Liver (tissue), 9 donors: ENCODE data around the gene EWSR1. TPM values are rescaled to one million over a fixed set of nuclear protein-coding genes. Genes with fewer than 3 reads are reported as not detected.

Source experiments
- DNase-seq: peaks from one replicate; pipeline ENCODE4 v3.0.0-alpha.2; 2017; ENCODE audit warnings: low spot score
- H3K27ac ChIP-seq, 2 donors: one replicate each; pipeline ENCODE4 v1.7.0; 2013; ENCODE audit warnings: inconsistent platforms in 2 of 2, low read length in 2 of 2, control low read depth in 1 of 2, low read depth in 1 of 2, mild to moderate bottlenecking in 1 of 2
- H3K27me3 ChIP-seq, 4 donors: one replicate each; pipeline versions ENCODE4 v1.6.1 to v1.7.0; 2013; ENCODE audit warnings: low read length in 3 of 4, inconsistent platforms in 1 of 4, mild to moderate bottlenecking in 1 of 4, moderate library complexity in 1 of 4; ENCODE audit not compliant: control insufficient read depth in 4 of 4, insufficient read depth in 4 of 4
- H3K36me3 ChIP-seq, 4 donors: one replicate each; pipeline versions ENCODE4 v1.6.1 to v1.7.0; 2013; ENCODE audit warnings: low read length in 3 of 4, mild to moderate bottlenecking in 3 of 4, low read depth in 1 of 4, moderate library complexity in 1 of 4; ENCODE audit not compliant: control insufficient read depth in 4 of 4, insufficient read depth in 3 of 4
- H3K4me1 ChIP-seq, 4 donors: one replicate each; pipeline versions ENCODE4 v1.6.1 to v1.7.0; 2013; ENCODE audit warnings: low read length in 3 of 4, mild to moderate bottlenecking in 3 of 4, moderate library complexity in 1 of 4; ENCODE audit not compliant: control insufficient read depth in 4 of 4, insufficient read depth in 4 of 4
- H3K4me3 ChIP-seq, 3 donors: one replicate each; pipeline versions ENCODE4 v1.6.1 to v1.7.0; 2013; ENCODE audit warnings: low read length in 3 of 3, control low read depth in 1 of 3, low read depth in 1 of 3, mild to moderate bottlenecking in 1 of 3
- H3K9ac ChIP-seq, 2 donors: one replicate each; pipeline ENCODE4 v1.7.0; 2013; ENCODE audit warnings: low read length in 2 of 2, mild to moderate bottlenecking in 2 of 2, moderate library complexity in 2 of 2, control low read depth in 1 of 2, low read depth in 1 of 2
- H3K9me3 ChIP-seq, 4 donors: one replicate each; pipeline versions ENCODE4 v1.6.1 to v1.7.0; 2013; ENCODE audit warnings: low read length in 3 of 4; ENCODE audit not compliant: control insufficient read depth in 4 of 4
- CTCF ChIP-seq: fragments of 150-350 bp; IDR thresholded peaks from 2 replicates; pipeline ENCODE4 v1.5.1; 2017; ENCODE audit warnings: improper control_type of control experiment, low read depth, low read length; ENCODE audit not compliant: missing input control
- FOXA1 ChIP-seq: IDR thresholded peaks from 2 replicates; pipeline ENCODE4 v1.6.1; 2016; ENCODE audit warnings: antibody characterized with exemption
- FOXA2 ChIP-seq: IDR thresholded peaks from 2 replicates; pipeline ENCODE4 v1.6.1; 2016; ENCODE audit warnings: antibody characterized with exemption
- GABPA ChIP-seq, 2 donors: IDR thresholded peaks in 1 of 2; conservative IDR thresholded peaks in 1 of 2; 2 replicates each; pipeline ENCODE4 v1.6.1; 2016; ENCODE audit warnings: antibody characterized with exemption in 2 of 2, mild to moderate bottlenecking in 1 of 2, moderate library complexity in 1 of 2
- HNF4A ChIP-seq, 2 donors: conservative IDR thresholded peaks; 2 replicates each; pipeline ENCODE4 v1.6.1; 2016; ENCODE audit warnings: antibody characterized with exemption in 2 of 2, mild to moderate bottlenecking in 2 of 2
- HNF4G ChIP-seq: IDR thresholded peaks from 2 replicates; pipeline ENCODE4 v1.6.1; 2016; ENCODE audit warnings: antibody characterized with exemption
- RAD21 ChIP-seq, 2 donors: IDR thresholded peaks; 2 replicates each; pipeline ENCODE4 v1.6.1; 2016; ENCODE audit warnings: antibody characterized with exemption in 2 of 2, mild to moderate bottlenecking in 2 of 2
- REST ChIP-seq: IDR thresholded peaks from 2 replicates; pipeline ENCODE4 v1.6.1; 2016; ENCODE audit warnings: antibody characterized with exemption, mild to moderate bottlenecking
- RXRA ChIP-seq, 2 donors: IDR thresholded peaks; 2 replicates each; pipeline ENCODE4 v1.6.1; 2017 to 2018; ENCODE audit warnings: antibody characterized with exemption in 2 of 2, mild to moderate bottlenecking in 1 of 2
- SP1 ChIP-seq: IDR thresholded peaks from 2 replicates; pipeline ENCODE4 v1.6.1; 2018; ENCODE audit warnings: antibody characterized with exemption, mild to moderate bottlenecking
- TAF1 ChIP-seq: conservative IDR thresholded peaks from 2 replicates; pipeline ENCODE4 v1.6.1; 2016; ENCODE audit warnings: antibody characterized with exemption, mild to moderate bottlenecking
- YY1 ChIP-seq: IDR thresholded peaks from 2 replicates; pipeline ENCODE4 v1.6.1; 2016; ENCODE audit warnings: antibody characterized with exemption, mild to moderate bottlenecking
- WGBS: extraction: QIAGEN DNeasy Blood & Tissue Kit; methylation state at CpG from one replicate; pipeline ENCODE4 v1.1.7; 2013; 5-methylcytosine and 5-hydroxymethylcytosine counted together
- polyA plus RNA-seq, 2 donors: library from polyadenylated mRNA; stranded (reverse) in 1 of 2; unstranded in 1 of 2; fragments of 200-250 nt in 1 of 2; fragments of >200 nt in 1 of 2; fragmentation: Nextera tagmentation in 1 of 2; extraction: Ambion mirVana in 1 of 2; gene quantifications; one replicate each; pipeline versions ENCODE4 v1.2.1 to v1.2.3, GENCODE V29; 2013 to 2015
- total RNA-seq, 2 donors: library from RNA; depleted of rRNA; stranded (reverse); fragments of >200 nt; gene quantifications; one replicate each; pipeline ENCODE4 v1.2.3, GENCODE V29; 2014
- donor health status: healthy.
- donor health status: healthy.
- donor health status: healthy.
- donor health status: healthy.
- donor health status: healthy.

Gene EWSR1
- total and polyA plus RNA-seq, 4 donors: 64.8 to 134 (median 78.3) TPM

GRCh38 chr22:29226351-29226981 lies 41.6 kb upstream of the EWSR1 start:
- H3K4me1 ChIP-seq: no peaks in the 10 kb centered on the region
- TF ChIP-seq RAD21 (IDR thresholded peaks at IDR 0.05) (no peak), GABPA (IDR thresholded peaks at IDR 0.05 in 1 of 2, conservative IDR thresholded peaks at IDR 0.05 in 1 of 2) (no peak), HNF4G (no peak), TAF1 (no peak), REST (no peak), FOXA1 (no peak)
- H3K9me3 ChIP-seq: no peaks in the 10 kb centered on the region
- no peak overlapping the region for H3K9ac ChIP-seq
- H3K27ac ChIP-seq: peak overlapping the region in 1 of 2 donors; percentile 48
- 92% methylated on average over 11 of the region's 11 CpGs for WGBS
- DNase-seq: no peak
- no peak overlapping the region for H3K4me3 ChIP-seq
- no peaks in the 10 kb centered on the region for H3K36me3 ChIP-seq
- no peaks in the 10 kb centered on the region for H3K27me3 ChIP-seq

DNA sequence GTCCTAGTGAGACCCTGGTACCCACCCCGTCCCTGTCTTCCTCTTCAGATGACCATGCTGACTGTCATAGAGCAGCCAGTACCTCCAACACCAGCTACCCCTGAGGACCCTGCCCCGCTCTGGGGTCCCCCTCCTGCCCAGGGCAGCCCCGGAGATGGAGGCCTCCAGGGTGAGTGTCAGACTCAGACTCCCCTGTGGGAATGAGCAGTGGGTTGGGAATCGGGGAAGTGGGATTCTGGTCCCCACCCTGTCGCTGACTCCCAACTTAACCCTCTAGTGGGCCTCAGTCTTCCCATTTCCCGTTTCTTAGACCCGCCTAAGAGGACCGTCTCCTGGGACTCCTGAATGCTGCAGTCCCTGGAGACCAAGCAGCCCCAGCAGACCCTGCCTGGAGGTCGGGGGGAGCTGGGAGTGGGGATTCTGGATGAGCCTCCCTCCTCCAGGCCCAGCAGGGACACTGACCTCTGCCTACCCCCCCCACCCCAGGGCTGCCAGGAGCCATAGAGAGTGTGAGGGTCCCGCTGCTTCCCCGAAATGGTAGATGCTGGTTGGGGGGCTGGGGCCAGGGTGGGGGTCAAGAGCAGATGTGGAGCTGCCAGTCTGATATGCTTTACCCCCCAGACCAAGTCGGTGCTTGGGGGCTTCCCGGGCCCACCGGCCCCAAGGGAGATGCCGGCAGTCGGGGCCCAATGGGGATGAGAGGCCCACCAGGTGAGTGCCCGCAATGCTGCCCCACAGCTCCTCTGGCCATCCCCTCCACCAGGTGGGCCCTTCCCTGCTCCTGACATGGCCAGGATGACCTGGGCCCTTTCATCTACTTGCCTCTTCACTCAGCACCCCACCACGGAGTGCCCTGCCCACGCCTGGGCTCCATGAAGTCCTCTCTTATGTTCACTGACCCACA lies 36.8 kb upstream of the EWSR1 start:
- H3K9me3 ChIP-seq: no peaks in the 10 kb centered on the region
- no peak for DNase-seq

More for the DNA sequence above, 36.8 kb upstream of the EWSR1 start:
- H3K27ac ChIP-seq: peak overlapping the region in 1 of 2 donors; percentile 43
- H3K36me3 ChIP-seq: no peaks in the 10 kb centered on the region
- no peak overlapping the region for H3K4me3 ChIP-seq
- H3K9ac ChIP-seq: no peak overlapping the region
- 96% methylated on average over 19 of the region's 19 CpGs for WGBS
- no peaks in the 10 kb centered on the region for H3K27me3 ChIP-seq
- peaks cover 3 to 17% (median 8%) of the 10 kb centered on the region in 4 donors for H3K4me1 ChIP-seq
- no peak for TF ChIP-seq GABPA (IDR thresholded peaks at IDR 0.05 in 1 of 2, conservative IDR thresholded peaks at IDR 0.05 in 1 of 2)
- TF ChIP-seq FOXA2: no peak
- no peak for TF ChIP-seq TAF1
- TF ChIP-seq FOXA1: no peak
- TF ChIP-seq CTCF: no peak
- no peak for TF ChIP-seq RXRA (IDR thresholded peaks at IDR 0.05)
- TF ChIP-seq SP1: no peak
- no peak for TF ChIP-seq YY1
- no peak for TF ChIP-seq HNF4A (conservative IDR thresholded peaks at IDR 0.05)
